GM21717 (cell line): ENCODE data around the gene KIR2DL3.
"Not testable (repeated sequence)": the region's sequence is repeated elsewhere in the genome, so short reads cannot be mapped to it uniquely, and the experiment has no call there.

Experiments used
- ATAC-seq: cut with Tn5 transposase; IDR thresholded peaks from one replicate; pipeline ENCODE4 v1.9.1; 2021; ENCODE audit warnings: mild to moderate bottlenecking, moderate library complexity; ENCODE audit not compliant: unreplicated experiment

Gene KIR2DL3

GRCh38 chr19:54739587-54740497, 1.5 kb downstream of the KIR2DL3 start:
- ATAC-seq = no peak

GRCh38 chr19:54741950-54742349, 3.6 kb downstream of the KIR2DL3 start:
- not testable (repeated sequence) for ATAC-seq

GRCh38 chr19:54744080-54744479, 5.8 kb downstream of the KIR2DL3 start:
- not testable (repeated sequence) for ATAC-seq

- not testable (repeated sequence) for ATAC-seq
Measured at GRCh38 chr19:54747614-54748322, 9.5 kb downstream of the KIR2DL3 start.

GRCh38 chr19:54750276-54750675, 12.0 kb downstream of the KIR2DL3 start:
- ATAC-seq = not testable (repeated sequence)

- not testable (repeated sequence) for ATAC-seq
Measured at GRCh38 chr19:54756204-54757110, 18.1 kb downstream of the KIR2DL3 start.

GRCh38 chr19:54758577-54758976, 20.3 kb downstream of the KIR2DL3 start:
- ATAC-seq = not testable (repeated sequence)

- ATAC-seq = not testable (repeated sequence)
Measured at GRCh38 chr19:54764219-54764618, 25.9 kb downstream of the KIR2DL3 start.

GRCh38 chr19:54766464-54766863, 28.2 kb downstream of the KIR2DL3 start:
- ATAC-seq = not testable (repeated sequence)

GRCh38 chr19:54769646-54770045, 31.3 kb downstream of the KIR2DL3 start, which contains the start of gene KIR2DL1:
KIR2DL1 (plus strand) TSS chr19:54769793; CDS start chr19:54769851, 58 bp downstream.
- not testable (repeated sequence) for ATAC-seq

- ATAC-seq = not testable (repeated sequence)
Measured at GRCh38 chr19:54770511-54770910, 32.2 kb downstream of the KIR2DL3 start.

GRCh38 chr19:54771018-54771960, 33.0 kb downstream of the KIR2DL3 start:
- ATAC-seq = not testable (repeated sequence)

- not testable (repeated sequence) for ATAC-seq
Measured at GRCh38 chr19:54772666-54773065, 34.4 kb downstream of the KIR2DL3 start.

- ATAC-seq = not testable (repeated sequence)
Measured at GRCh38 chr19:54775095-54775815, 36.9 kb downstream of the KIR2DL3 start.

- ATAC-seq = not testable (repeated sequence)
Measured at GRCh38 chr19:54775830-54776229, 37.5 kb downstream of the KIR2DL3 start.

- ATAC-seq = not testable (repeated sequence)
Measured at GRCh38 chr19:54777851-54778250, 39.5 kb downstream of the KIR2DL3 start.

- ATAC-seq = not testable (repeated sequence)
Measured at GRCh38 chr19:54778896-54779295, 40.6 kb downstream of the KIR2DL3 start.

GRCh38 chr19:54782916-54783315, 44.6 kb downstream of the KIR2DL3 start:
- not testable (repeated sequence) for ATAC-seq
